ENCODE measurements around the gene UBE3A.
"Not testable (repeated sequence)": the region's sequence is repeated elsewhere in the genome, so short reads cannot be mapped to it uniquely, and the experiment has no call there.

- not testable (repeated sequence) for TF ChIP-seq CTCF, POLR2A (IDR thresholded peaks at IDR 0.05)
These were observed 14.4 kb upstream of the UBE3A start for GRCh38 chr15:25453246-25453645.
